Liver (tissue), 9 donors: ENCODE measurements around the gene TUFT1. TPM values are rescaled to one million over a fixed set of nuclear protein-coding genes. Genes with fewer than 3 reads are reported as not detected.
A peak's percentile ranks its signal among the peaks of the same experiment; 100 is the strongest.

ENCODE experiments used
- DNase-seq: peaks from one replicate; pipeline ENCODE4 v3.0.0-alpha.2; 2017; ENCODE audit warnings: low spot score
- H3K27ac ChIP-seq, 2 donors: one replicate each; pipeline ENCODE4 v1.7.0; 2013; ENCODE audit warnings: inconsistent platforms in 2 of 2, low read length in 2 of 2, control low read depth in 1 of 2, low read depth in 1 of 2, mild to moderate bottlenecking in 1 of 2
- H3K27me3 ChIP-seq, 4 donors: one replicate each; pipeline versions ENCODE4 v1.6.1 to v1.7.0; 2013; ENCODE audit warnings: low read length in 3 of 4, inconsistent platforms in 1 of 4, mild to moderate bottlenecking in 1 of 4, moderate library complexity in 1 of 4; ENCODE audit not compliant: control insufficient read depth in 4 of 4, insufficient read depth in 4 of 4
- H3K36me3 ChIP-seq, 4 donors: one replicate each; pipeline versions ENCODE4 v1.6.1 to v1.7.0; 2013; ENCODE audit warnings: low read length in 3 of 4, mild to moderate bottlenecking in 3 of 4, low read depth in 1 of 4, moderate library complexity in 1 of 4; ENCODE audit not compliant: control insufficient read depth in 4 of 4, insufficient read depth in 3 of 4
- H3K4me1 ChIP-seq, 4 donors: one replicate each; pipeline versions ENCODE4 v1.6.1 to v1.7.0; 2013; ENCODE audit warnings: low read length in 3 of 4, mild to moderate bottlenecking in 3 of 4, moderate library complexity in 1 of 4; ENCODE audit not compliant: control insufficient read depth in 4 of 4, insufficient read depth in 4 of 4
- H3K4me3 ChIP-seq, 3 donors: one replicate each; pipeline versions ENCODE4 v1.6.1 to v1.7.0; 2013; ENCODE audit warnings: low read length in 3 of 3, control low read depth in 1 of 3, low read depth in 1 of 3, mild to moderate bottlenecking in 1 of 3
- H3K9ac ChIP-seq, 2 donors: one replicate each; pipeline ENCODE4 v1.7.0; 2013; ENCODE audit warnings: low read length in 2 of 2, mild to moderate bottlenecking in 2 of 2, moderate library complexity in 2 of 2, control low read depth in 1 of 2, low read depth in 1 of 2
- H3K9me3 ChIP-seq, 4 donors: one replicate each; pipeline versions ENCODE4 v1.6.1 to v1.7.0; 2013; ENCODE audit warnings: low read length in 3 of 4; ENCODE audit not compliant: control insufficient read depth in 4 of 4
- EGR1 ChIP-seq, 2 donors: IDR thresholded peaks; 2 replicates each; pipeline ENCODE4 v1.6.1; 2016 to 2018; ENCODE audit warnings: antibody characterized with exemption in 2 of 2, low read depth in 2 of 2
- FOXA1 ChIP-seq: IDR thresholded peaks from 2 replicates; pipeline ENCODE4 v1.6.1; 2016; ENCODE audit warnings: antibody characterized with exemption
- GABPA ChIP-seq, 2 donors: IDR thresholded peaks in 1 of 2; conservative IDR thresholded peaks in 1 of 2; 2 replicates each; pipeline ENCODE4 v1.6.1; 2016; ENCODE audit warnings: antibody characterized with exemption in 2 of 2, mild to moderate bottlenecking in 1 of 2, moderate library complexity in 1 of 2
- HNF4A ChIP-seq, 2 donors: conservative IDR thresholded peaks; 2 replicates each; pipeline ENCODE4 v1.6.1; 2016; ENCODE audit warnings: antibody characterized with exemption in 2 of 2, mild to moderate bottlenecking in 2 of 2
- HNF4G ChIP-seq: IDR thresholded peaks from 2 replicates; pipeline ENCODE4 v1.6.1; 2016; ENCODE audit warnings: antibody characterized with exemption
- JUND ChIP-seq, 2 donors: IDR thresholded peaks; 2 replicates each; pipeline ENCODE4 v1.6.1; 2016; ENCODE audit warnings: antibody characterized with exemption in 2 of 2
- RAD21 ChIP-seq, 2 donors: IDR thresholded peaks; 2 replicates each; pipeline ENCODE4 v1.6.1; 2016; ENCODE audit warnings: antibody characterized with exemption in 2 of 2, mild to moderate bottlenecking in 2 of 2
- RXRA ChIP-seq, 2 donors: IDR thresholded peaks; 2 replicates each; pipeline ENCODE4 v1.6.1; 2017 to 2018; ENCODE audit warnings: antibody characterized with exemption in 2 of 2, mild to moderate bottlenecking in 1 of 2
- SP1 ChIP-seq: IDR thresholded peaks from 2 replicates; pipeline ENCODE4 v1.6.1; 2018; ENCODE audit warnings: antibody characterized with exemption, mild to moderate bottlenecking
- TAF1 ChIP-seq: conservative IDR thresholded peaks from 2 replicates; pipeline ENCODE4 v1.6.1; 2016; ENCODE audit warnings: antibody characterized with exemption, mild to moderate bottlenecking
- YY1 ChIP-seq: IDR thresholded peaks from 2 replicates; pipeline ENCODE4 v1.6.1; 2016; ENCODE audit warnings: antibody characterized with exemption, mild to moderate bottlenecking
- WGBS: extraction: QIAGEN DNeasy Blood & Tissue Kit; methylation state at CpG from one replicate; pipeline ENCODE4 v1.1.7; 2013; 5-methylcytosine and 5-hydroxymethylcytosine counted together
- polyA plus RNA-seq, 2 donors: library from polyadenylated mRNA; stranded (reverse) in 1 of 2; unstranded in 1 of 2; fragments of 200-250 nt in 1 of 2; fragments of >200 nt in 1 of 2; fragmentation: Nextera tagmentation in 1 of 2; extraction: Ambion mirVana in 1 of 2; gene quantifications; one replicate each; pipeline versions ENCODE4 v1.2.1 to v1.2.3, GENCODE V29; 2013 to 2015
- total RNA-seq, 2 donors: library from RNA; depleted of rRNA; stranded (reverse); fragments of >200 nt; gene quantifications; one replicate each; pipeline ENCODE4 v1.2.3, GENCODE V29; 2014
- TF ChIP-seq, protein P1 (sequence below): IDR thresholded peaks from 2 replicates; pipeline ENCODE4 v1.6.1; 2016; ENCODE audit warnings: antibody characterized with exemption, mild to moderate bottlenecking
- TF ChIP-seq, protein P2 (sequence below): fragments of 150-350 bp; IDR thresholded peaks from 2 replicates; pipeline ENCODE4 v1.5.1; 2017; ENCODE audit warnings: improper control_type of control experiment, low read depth, low read length; ENCODE audit not compliant: missing input control
- donor health status: healthy.
- donor health status: healthy.
- donor health status: healthy.
- donor health status: healthy.
- donor health status: healthy.

Gene TUFT1
- total and polyA plus RNA-seq, 4 donors, result 1.7 to 4.8 (median 3.0) TPM

DNA sequence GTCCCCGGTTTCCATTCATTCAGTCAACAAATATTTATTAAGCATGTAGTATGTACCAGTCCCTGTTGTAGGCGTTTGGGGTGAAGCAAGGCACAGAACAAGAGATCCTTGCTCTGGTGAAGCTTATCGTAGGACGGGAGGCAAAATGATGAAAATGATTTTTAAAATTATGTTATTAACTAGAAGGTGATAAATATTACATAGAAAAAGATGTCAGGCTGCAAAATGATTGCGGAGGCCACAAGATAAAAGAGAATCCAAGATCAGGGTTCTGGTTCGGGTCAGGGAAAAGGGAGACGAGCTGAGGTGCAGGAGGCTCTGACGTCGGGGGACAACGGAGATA lies 29.5 kb upstream of the TUFT1 start (continued):
- no peak for TF ChIP-seq TAF1

DNA sequence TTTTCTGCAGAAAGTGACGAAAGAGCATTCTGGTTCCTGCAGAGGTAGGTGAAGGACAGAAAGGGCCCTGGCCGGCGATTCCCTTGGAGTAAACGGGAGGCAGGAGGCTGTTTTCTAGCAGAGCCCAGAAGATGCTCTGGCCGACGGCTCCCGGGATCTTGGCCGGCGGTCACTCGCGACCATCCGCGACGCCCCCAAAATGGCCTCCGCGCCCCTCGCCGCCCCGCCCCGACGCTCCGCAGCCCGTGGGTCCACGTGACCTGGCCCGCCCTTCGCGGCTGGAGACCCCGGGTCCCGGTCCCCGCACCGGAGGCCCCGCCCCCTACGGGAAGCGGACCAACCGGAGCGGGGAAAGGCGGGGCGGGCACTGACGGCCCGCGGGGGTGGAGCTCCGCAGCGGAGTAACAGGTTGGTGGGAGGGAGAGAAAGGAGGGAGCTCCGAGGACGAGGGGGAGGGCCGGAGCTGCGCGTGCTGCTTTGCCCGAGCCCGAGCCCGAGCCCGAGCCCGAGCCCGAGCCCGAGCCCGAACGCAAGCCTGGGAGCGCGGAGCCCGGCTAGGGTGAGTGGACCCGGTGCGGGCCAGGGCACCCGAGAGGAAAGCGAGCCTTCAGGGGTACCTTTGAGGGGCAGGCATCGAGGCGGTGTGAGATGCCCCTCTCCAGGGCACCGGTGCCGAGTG lies 29.0 kb upstream of the TUFT1 start, which contains the start of gene CGN:
Gene CGN (plus strand): TSS at position 431 of the 679 bp plus-strand sequence. CDS start 7,133 bp downstream, outside the sequence.
- WGBS, result under 1% methylated on average over 68 of the region's 68 CpGs
- H3K9ac ChIP-seq, result peak within 1 kb of the TSS; percentile 51 to 76
- no peaks in the 10 kb centered on the region for H3K27me3 ChIP-seq
- DNase-seq, result peak; percentile 81
- no peaks in the 10 kb centered on the region for H3K36me3 ChIP-seq
- TF ChIP-seq EGR1 (IDR thresholded peaks at IDR 0.05; ENCODE audit: low read depth in 2 of 2) (peak; percentile 64 to 70), JUND (IDR thresholded peaks at IDR 0.05) (no peak), SP1 (peak; percentile 59), RAD21 (IDR thresholded peaks at IDR 0.05) (peak in 1 of 2 donors; percentile 28), HNF4A (conservative IDR thresholded peaks at IDR 0.05) (peak in 1 of 2 donors; percentile 29), TAF1 (no peak), FOXA1 (no peak)
- TF ChIP-seq, protein P1, sequence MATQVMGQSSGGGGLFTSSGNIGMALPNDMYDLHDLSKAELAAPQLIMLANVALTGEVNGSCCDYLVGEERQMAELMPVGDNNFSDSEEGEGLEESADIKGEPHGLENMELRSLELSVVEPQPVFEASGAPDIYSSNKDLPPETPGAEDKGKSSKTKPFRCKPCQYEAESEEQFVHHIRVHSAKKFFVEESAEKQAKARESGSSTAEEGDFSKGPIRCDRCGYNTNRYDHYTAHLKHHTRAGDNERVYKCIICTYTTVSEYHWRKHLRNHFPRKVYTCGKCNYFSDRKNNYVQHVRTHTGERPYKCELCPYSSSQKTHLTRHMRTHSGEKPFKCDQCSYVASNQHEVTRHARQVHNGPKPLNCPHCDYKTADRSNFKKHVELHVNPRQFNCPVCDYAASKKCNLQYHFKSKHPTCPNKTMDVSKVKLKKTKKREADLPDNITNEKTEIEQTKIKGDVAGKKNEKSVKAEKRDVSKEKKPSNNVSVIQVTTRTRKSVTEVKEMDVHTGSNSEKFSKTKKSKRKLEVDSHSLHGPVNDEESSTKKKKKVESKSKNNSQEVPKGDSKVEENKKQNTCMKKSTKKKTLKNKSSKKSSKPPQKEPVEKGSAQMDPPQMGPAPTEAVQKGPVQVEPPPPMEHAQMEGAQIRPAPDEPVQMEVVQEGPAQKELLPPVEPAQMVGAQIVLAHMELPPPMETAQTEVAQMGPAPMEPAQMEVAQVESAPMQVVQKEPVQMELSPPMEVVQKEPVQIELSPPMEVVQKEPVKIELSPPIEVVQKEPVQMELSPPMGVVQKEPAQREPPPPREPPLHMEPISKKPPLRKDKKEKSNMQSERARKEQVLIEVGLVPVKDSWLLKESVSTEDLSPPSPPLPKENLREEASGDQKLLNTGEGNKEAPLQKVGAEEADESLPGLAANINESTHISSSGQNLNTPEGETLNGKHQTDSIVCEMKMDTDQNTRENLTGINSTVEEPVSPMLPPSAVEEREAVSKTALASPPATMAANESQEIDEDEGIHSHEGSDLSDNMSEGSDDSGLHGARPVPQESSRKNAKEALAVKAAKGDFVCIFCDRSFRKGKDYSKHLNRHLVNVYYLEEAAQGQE, result peak; percentile 62
- H3K9me3 ChIP-seq, result no peaks in the 10 kb centered on the region
- peak within 1 kb of the TSS; percentile 69 to 78 (median 72) for H3K4me3 ChIP-seq
- H3K27ac ChIP-seq, result peak within 1 kb of the TSS; percentile 94 to 96
- peaks cover 4 to 56% (median 30%) of the 10 kb centered on the region in 4 donors for H3K4me1 ChIP-seq

DNA sequence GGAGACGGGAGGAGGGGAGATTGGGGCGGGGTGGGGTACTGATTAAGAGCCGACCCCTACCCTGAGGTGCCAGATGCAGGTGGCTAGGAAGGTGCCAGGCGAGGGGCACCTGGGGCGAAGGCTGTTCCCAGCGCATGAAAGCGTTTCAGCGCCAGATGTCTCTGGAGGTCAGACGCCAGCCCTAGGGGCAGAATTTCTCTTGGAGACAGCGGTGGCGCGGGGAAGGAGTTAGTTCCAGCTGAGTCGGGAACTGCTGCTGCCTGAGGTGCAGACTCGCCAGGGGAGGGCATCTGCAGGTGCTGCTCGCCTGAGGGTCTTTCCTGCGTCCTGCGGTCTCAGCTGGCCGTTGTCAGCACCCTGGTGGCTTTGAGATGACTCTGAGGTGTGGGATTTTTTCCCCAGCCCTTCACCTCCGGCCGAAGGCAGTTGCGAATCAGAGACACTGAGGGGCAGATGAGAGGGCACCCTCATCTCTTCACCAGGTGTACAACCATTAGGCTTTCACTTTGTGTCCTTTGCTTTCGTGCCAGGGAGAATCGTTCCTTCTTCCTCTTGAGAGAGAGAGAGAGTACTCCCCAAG lies 28.4 kb upstream of the TUFT1 start:
- H3K27me3 ChIP-seq, result no peaks in the 10 kb centered on the region
- peak overlapping the region; percentile 51 to 76 for H3K9ac ChIP-seq
- H3K4me1 ChIP-seq, result peaks cover 4 to 62% (median 33%) of the 10 kb centered on the region in 4 donors
- DNase-seq, result no peak
- peak in 1 of 2 donors; percentile 1 for TF ChIP-seq RAD21 (IDR thresholded peaks at IDR 0.05)
- no peak for TF ChIP-seq EGR1 (IDR thresholded peaks at IDR 0.05; ENCODE audit: low read depth in 2 of 2)
- peak in 1 of 2 donors; percentile 9 for TF ChIP-seq RXRA (IDR thresholded peaks at IDR 0.05)
- H3K27ac ChIP-seq, result peak overlapping the region; percentile 94 to 96
- H3K4me3 ChIP-seq, result peak overlapping the region; percentile 10 to 78 (median 72)
- H3K9me3 ChIP-seq, result no peaks in the 10 kb centered on the region
- under 1% methylated on average over 23 of the region's 23 CpGs for WGBS
- H3K36me3 ChIP-seq, result no peaks in the 10 kb centered on the region

DNA sequence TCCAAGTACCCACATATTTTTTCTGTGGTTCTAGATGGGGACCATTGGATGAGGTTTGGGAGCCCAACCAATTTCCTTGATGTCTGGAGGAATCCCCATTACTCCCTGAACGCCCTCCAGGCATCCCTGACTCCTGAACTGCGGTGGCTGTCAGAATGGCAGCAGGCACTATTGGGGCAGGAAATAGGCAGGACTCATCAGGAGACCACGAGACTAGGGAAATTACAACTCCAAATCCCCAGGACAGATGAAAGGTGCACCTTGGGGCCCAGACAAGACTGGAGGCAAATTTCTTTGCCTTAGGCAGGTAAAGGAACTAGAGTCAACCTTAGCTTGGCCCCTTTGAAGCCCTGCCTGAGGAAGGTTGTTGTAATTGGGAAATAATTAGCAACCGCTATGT lies 27.8 kb upstream of the TUFT1 start:
- no peaks in the 10 kb centered on the region for H3K36me3 ChIP-seq
- no peak for DNase-seq
- WGBS, result 15% methylated on average over 4 of the region's 4 CpGs
- H3K9ac ChIP-seq, result peak overlapping the region; percentile 51 to 76
- TF ChIP-seq EGR1 (IDR thresholded peaks at IDR 0.05; ENCODE audit: low read depth in 2 of 2) (no peak), RXRA (IDR thresholded peaks at IDR 0.05) (no peak), FOXA1 (no peak), HNF4G (no peak), YY1 (no peak), GABPA (IDR thresholded peaks at IDR 0.05 in 1 of 2, conservative IDR thresholded peaks at IDR 0.05 in 1 of 2) (no peak)
- TF ChIP-seq, protein P2, sequence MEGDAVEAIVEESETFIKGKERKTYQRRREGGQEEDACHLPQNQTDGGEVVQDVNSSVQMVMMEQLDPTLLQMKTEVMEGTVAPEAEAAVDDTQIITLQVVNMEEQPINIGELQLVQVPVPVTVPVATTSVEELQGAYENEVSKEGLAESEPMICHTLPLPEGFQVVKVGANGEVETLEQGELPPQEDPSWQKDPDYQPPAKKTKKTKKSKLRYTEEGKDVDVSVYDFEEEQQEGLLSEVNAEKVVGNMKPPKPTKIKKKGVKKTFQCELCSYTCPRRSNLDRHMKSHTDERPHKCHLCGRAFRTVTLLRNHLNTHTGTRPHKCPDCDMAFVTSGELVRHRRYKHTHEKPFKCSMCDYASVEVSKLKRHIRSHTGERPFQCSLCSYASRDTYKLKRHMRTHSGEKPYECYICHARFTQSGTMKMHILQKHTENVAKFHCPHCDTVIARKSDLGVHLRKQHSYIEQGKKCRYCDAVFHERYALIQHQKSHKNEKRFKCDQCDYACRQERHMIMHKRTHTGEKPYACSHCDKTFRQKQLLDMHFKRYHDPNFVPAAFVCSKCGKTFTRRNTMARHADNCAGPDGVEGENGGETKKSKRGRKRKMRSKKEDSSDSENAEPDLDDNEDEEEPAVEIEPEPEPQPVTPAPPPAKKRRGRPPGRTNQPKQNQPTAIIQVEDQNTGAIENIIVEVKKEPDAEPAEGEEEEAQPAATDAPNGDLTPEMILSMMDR, result no peak
- TF ChIP-seq, protein P1, result no peak
- peak overlapping the region; percentile 10 to 72 (median 51) for H3K4me3 ChIP-seq
- H3K9me3 ChIP-seq, result no peaks in the 10 kb centered on the region
- H3K27me3 ChIP-seq, result no peaks in the 10 kb centered on the region
- H3K4me1 ChIP-seq, result peaks cover 4 to 64% (median 34%) of the 10 kb centered on the region in 4 donors
- H3K27ac ChIP-seq, result peak overlapping the region; percentile 94 to 96
